LNCAP (cell line): ENCODE results near the gene TBC1D2B.

Experiments used
- CTCF ChIP-seq: fragments of 450-650 bp; IDR thresholded peaks from 2 replicates; pipeline ENCODE4 v1.5.1; 2017; ENCODE audit warnings: mild to moderate bottlenecking

The TBC1D2B gene

DNA sequence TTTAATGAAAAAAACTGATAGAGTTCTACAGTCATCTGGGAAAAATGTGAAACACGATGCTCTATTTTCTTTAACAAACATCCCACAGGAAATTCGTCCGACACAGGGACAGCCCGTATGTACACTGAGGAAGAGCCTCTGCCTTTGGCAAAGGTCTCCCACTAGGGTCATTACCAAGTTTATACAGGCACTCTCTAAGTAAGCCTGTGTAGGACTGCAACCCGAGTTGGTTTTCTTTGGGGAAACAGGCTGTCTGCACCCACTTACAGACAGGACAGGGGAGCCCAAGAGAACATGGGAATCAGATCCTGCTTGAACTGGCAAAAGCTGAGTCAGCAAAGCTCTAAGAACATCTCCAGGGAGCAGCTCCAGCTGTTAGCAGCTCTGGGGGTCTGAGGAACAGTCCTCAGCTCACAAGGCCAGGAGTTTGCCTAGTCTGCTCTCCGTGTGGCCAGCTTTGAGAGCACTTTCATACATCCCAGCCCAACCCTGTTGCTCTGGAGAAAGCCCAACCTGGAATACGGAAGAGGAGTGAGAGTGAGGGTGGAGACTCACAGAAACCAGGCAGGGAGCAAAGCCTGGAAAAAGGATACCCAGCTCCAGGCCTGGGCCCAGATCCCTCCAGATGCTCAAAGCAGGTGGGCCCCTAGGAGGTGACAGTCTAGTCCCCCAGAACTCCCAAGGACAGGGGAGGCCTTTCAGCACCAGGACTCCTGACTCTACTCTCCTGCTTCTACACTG, 1.9 kb downstream of the TBC1D2B start:
- no peak for TF ChIP-seq CTCF

DNA sequence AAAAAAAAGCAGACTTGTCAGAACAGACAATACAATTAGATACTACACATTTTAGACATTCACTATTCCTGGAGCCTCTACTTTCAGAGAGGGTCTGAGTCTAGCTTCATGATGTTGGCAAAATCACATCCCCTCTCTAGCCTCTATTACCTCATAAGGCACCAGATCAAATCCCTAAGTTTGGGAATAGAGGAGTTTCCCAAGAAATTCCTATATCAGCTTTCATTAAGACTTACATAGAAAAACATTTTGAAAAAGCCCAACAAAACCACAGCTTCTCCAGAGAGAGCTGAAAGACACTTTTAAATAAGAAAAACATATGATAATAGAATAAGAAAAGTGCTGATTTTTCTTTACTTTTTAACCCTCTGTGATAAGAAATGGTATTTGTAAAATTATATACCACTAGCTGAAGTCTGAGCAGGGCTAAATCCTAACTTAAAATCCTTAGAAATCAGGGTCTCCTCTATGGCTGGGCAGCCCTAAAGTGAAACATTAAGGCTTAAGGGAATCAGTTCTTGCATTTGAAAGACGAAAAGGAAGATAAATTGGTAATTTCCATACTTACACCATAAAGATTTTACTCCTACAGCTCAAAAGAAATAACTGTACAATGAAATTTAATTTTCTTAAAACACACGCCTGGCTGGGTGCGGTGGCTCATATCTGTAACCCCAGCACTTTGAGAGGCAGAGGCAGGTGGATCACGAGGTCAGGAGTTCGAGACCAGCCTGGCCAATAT, 4.3 kb downstream of the TBC1D2B start:
- TF ChIP-seq CTCF = no peak

DNA sequence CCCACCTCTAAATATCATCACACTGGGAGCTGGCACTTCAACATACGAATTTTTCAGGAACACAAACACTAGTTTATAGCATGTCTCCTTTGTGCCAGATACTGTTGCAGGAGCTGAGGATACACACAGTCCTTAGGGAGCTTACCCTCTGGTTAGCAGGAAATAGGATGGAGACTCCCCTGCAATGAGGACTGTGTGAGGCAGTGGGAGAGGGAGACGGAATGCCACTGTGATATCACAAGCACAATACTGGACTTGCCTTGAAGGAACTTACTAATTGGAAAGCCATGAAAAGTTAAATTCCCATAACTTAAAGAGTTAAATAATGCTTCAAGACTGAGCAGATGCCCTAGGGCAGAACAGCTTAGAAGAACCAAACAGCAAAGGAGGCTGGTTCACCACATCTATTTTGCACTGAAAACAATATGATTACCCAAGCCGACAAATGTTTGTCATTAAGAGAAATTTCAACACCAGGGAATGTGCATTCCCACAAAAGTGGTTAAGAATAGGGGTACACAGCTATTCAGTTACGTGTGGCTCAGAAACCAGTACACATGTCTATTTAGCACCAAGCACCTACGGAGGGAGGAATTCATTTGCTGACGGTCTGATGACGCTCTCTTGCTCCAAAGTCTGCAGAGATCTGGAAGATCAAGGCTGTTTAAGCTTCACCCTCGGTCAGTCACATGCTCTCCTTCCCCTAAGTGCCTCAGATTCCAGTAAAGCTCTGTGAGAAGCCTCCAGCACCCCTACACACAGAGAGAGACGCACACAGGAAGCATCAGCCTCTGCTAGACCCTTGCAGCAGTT, 5.2 kb downstream of the TBC1D2B start:
- no peak for TF ChIP-seq CTCF

GRCh38 chr15:78071383-78071782, 6.1 kb downstream of the TBC1D2B start:
- TF ChIP-seq CTCF = no peak

DNA sequence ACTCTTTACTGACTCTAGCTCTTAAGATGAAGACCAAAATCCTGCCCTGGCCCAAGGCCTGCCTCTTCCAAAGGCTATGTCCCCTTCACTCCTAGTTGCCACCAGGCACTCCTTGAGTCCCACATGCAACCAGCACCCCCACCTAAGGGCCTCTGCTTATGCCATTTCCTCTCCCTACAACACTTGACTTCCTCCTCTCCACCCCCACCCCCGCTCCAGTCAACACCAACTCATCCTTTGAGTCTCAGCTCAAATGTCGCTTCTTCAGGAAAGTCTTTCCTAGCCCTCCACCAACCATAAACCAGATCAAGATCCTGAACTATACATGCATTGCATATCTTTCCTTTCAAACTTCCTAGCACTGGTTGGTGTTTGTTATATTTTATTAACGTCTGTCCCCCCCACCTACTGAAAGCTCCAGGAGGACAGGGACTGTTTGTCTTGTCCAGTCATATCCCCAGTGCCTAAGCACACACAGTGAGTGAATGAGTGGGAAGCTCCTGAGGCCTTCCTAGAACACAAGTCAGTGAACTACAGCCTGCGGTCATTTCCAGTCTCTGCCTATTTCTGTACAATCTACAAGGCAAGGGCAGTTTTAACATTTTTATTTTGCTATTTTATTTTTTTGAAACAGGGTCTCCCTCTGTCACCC, 7.3 kb downstream of the TBC1D2B start:
- TF ChIP-seq CTCF = no peak

DNA sequence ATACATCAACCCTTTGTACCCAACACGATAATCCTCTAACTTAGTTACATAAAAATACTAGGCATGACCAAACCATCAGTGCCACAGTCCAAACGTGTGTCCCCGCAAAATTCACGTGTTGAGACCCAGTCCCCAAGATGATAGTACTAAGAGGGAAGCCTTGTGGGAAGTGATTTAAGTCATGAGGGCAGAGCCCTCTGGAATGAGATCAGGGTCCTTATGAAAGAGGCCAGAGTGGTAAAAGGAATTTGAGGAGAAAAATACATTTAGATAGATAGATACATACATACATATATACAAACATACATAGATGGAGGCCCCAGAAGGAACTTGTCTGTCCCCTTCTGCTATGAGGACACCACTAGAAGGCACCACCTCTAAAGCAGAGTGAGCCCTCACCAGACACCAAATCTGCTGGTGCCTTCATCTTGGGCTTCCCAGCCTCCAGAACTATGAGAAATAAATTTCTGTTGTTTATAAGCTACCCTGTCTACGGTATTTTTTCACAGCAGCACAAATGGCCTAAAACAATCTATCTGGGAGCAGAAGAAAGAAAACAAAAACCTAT, 8.0 kb downstream of the TBC1D2B start:
- no peak for TF ChIP-seq CTCF

- TF ChIP-seq CTCF = no peak
Observed at GRCh38 chr15:78069052-78069414, 8.5 kb downstream of the TBC1D2B start.
